Ishikawa (cell line): ENCODE data around the gene RAB17.

Experiments
- CEBPB ChIP-seq: IDR thresholded peaks from 2 replicates; pipeline ENCODE4 v1.6.1; 2012
- CREB1 ChIP-seq: IDR thresholded peaks from 2 replicates; pipeline ENCODE4 v1.6.1; 2012; ENCODE audit warnings: low read depth
- EGR1 ChIP-seq: IDR thresholded peaks from 2 replicates; pipeline ENCODE4 v1.6.1; 2012
- EP300 ChIP-seq: IDR thresholded peaks from 2 replicates; pipeline ENCODE4 v1.6.1; 2012; ENCODE audit warnings: borderline replicate concordance
- FOXM1 ChIP-seq: IDR thresholded peaks from 2 replicates; pipeline ENCODE4 v1.6.1; 2012; ENCODE audit warnings: low read depth, borderline replicate concordance
- MAX ChIP-seq: IDR thresholded peaks from 2 replicates; pipeline ENCODE4 v1.6.1; 2012
- NFIC ChIP-seq: IDR thresholded peaks from 2 replicates; pipeline ENCODE4 v1.6.1; 2012
- RAD21 ChIP-seq: IDR thresholded peaks from 2 replicates; pipeline ENCODE4 v1.6.1; 2012; ENCODE audit warnings: low read depth
- REST ChIP-seq: IDR thresholded peaks from 2 replicates; pipeline ENCODE4 v1.6.1; 2012; ENCODE audit warnings: low read depth, mild to moderate bottlenecking
- TAF1 ChIP-seq: IDR thresholded peaks from 2 replicates; pipeline ENCODE4 v1.6.1; 2012; ENCODE audit warnings: low read depth, mild to moderate bottlenecking
- TCF12 ChIP-seq: IDR thresholded peaks from 2 replicates; pipeline ENCODE4 v1.6.1; 2012; ENCODE audit warnings: low read depth
- TEAD4 ChIP-seq: IDR thresholded peaks from 2 replicates; pipeline ENCODE4 v1.6.1; 2012
- USF1 ChIP-seq: IDR thresholded peaks from 2 replicates; pipeline ENCODE4 v1.6.1; 2012
- YY1 ChIP-seq: IDR thresholded peaks from 2 replicates; pipeline ENCODE4 v1.6.1; 2012; ENCODE audit warnings: low read depth
- ZBTB7A ChIP-seq: IDR thresholded peaks from 2 replicates; pipeline ENCODE4 v1.6.1; 2012; ENCODE audit warnings: low read depth

Gene RAB17

GRCh38 chr2:237637429-237638135 lies 47.0 kb upstream of the RAB17 start:
- TF ChIP-seq YY1 (no peak), USF1 (no peak), EP300 (no peak), MAX (no peak), FOXM1 (no peak), CEBPB (no peak), TAF1 (no peak), TEAD4 (no peak), CREB1 (no peak), RAD21 (no peak), REST (no peak), NFIC (no peak), ZBTB7A (no peak), EGR1 (no peak)

DNA sequence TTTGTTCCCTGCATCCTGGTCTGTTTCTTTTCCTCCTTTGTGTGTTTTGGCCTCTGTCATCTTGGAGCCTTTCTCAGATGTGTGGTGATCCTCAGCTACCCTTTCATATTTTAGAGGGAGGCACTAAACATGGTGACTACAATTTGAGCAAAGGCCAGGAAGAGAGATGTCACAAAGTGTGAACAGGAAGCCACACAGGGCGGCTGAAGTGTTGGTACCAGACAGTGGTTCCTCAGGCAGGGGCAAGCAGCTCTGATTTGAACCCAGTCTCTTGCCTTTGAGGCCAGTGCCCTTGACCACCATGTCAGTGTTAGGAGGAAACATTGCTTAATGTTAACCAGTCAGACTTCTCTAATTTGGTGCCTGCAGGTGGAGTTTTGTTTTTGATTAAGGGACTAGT lies 46.0 kb upstream of the RAB17 start:
- TF ChIP-seq EP300 (no peak), USF1 (no peak), CEBPB (no peak), MAX (no peak), TAF1 (no peak), RAD21 (no peak), NFIC (no peak), TCF12 (no peak), EGR1 (no peak), TEAD4 (no peak), REST (no peak), ZBTB7A (no peak), CREB1 (no peak), YY1 (no peak), FOXM1 (no peak)

DNA sequence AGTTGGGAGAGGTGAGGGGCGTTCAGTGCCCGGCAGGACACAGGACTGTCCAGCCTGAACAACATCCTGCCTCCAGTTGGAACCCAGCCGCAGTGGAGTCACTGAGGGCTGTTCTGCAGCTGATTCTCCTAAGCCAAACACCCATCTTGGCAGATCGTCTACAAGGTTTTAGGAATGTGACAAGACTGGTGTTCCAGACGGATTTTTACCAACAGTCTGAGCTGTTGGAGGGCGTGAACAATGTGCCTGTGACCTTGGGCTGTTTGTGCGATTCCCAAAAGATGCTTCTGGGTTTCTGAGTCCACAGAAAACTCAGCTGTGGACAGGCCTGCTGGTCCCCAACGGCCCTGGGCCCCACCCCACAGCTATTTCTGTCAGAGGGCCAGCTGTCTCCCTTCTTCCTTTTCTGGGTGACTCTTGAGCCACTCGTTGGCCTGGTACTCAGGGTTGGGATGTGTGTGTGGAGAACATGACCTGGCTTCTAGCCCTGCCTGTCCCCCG lies 42.6 kb upstream of the RAB17 start:
- TF ChIP-seq ZBTB7A (no peak), FOXM1 (no peak), TAF1 (no peak), REST (no peak), MAX (no peak), USF1 (no peak), CREB1 (no peak)
